CD4-positive, alpha-beta T cell treated with Interleukin-17A for 4 hours (primary cell): ENCODE results near the gene CASP9.

Experiments
- DNase-seq: peaks from one replicate; pipeline ENCODE4 v3.0.0-alpha.2; 2020; ENCODE audit warnings: mixed read lengths

CASP9 gene

DNA sequence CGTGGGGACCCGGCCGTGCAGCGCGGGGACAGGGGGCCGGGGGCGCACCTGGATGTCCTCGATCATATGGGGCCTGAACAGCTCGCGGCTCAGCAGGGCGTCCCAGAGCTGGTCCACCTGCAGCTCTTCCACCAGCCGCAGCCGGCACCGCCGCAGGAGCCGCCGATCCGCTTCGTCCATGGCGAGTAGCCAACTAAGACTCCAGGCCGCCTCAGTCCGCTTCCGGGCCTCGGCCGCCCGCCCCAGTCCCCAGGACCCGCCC lies at the start of gene CASP9:
Gene CASP9, minus strand, starts transcription at position 195 of the 262 bp plus-strand sequence. Its CDS starts 15 bp downstream, at position 180.
- DNase-seq: no peak

- no peak for DNase-seq
These were observed 49.5 kb upstream of the CASP9 start for GRCh38 chr1:15573477-15573876.

DNA sequence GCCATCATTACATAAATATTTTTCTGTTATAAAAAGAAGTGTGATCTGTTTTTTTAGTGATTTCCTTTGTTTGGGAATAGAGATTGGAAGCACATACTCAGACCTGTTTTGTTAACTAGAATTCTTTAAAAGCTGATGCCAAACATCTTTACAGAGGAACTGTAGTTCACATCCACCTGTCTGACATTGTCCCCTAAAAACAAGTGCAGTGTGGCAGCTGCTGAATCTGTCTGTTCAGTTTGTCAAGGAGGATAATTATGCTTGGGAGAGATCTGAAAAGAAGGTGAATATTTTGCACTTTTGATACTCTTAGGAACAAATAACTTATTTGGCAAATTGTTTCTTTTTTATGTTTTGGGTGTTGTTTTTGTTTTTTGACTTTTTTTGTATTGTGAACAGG lies 47.3 kb upstream of the CASP9 start:
- DNase-seq: no peak

DNA sequence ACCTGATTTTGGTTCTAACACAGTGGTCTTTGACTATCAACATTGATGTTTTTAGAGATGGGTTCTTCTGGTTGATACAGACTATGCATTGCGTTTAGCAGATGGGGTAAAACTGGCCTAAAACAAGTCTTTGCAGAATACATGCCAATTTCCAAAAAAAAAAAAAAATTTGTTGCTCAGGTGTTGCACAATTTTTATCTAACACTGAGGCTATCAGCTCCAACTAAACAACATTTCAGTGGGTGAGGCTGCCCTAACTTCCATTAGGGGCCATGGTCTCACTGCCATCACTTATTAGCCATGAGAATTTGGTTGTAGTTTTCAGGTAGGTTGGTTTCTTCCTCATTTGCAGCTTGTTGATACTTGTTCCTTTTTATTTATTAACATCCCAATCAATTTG lies 46.8 kb upstream of the CASP9 start:
- no peak for DNase-seq

GRCh38 chr1:15568387-15569073 lies 44.5 kb upstream of the CASP9 start:
- no peak for DNase-seq

DNA sequence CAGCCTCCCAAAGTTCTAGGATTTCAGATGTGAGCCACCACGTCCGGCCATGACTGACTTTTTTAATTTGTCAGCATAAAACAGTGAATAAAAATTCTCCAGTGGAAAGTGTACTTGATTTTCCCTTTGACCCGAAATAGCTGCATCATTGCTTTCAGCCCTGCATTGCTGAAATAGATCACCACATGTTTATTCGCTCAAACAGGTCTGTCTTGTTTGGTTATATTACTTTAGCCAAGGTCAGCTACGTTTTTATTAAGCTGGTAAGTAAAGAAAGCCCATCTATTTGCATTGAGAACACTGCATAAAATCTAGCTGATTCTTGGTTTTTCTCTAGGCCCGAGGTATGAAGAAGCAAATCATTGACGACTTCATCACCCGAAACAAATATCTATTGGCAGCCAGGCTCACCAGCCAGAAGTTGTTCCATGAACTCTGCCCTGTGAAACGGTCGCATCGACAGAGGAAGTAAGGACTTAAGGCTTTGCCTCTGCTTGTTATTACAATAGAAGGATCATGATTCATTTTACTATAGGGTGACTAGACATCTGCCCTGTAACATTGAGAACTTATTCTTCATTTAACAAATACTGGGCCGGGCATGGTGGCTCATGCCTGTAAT lies 35.3 kb upstream of the CASP9 start:
- no peak for DNase-seq

- DNase-seq: no peak
These were observed 34.5 kb upstream of the CASP9 start for GRCh38 chr1:15558516-15558915.

- no peak for DNase-seq
These were observed 33.6 kb upstream of the CASP9 start for GRCh38 chr1:15557594-15557993.

GRCh38 chr1:15557008-15557407 lies 33.0 kb upstream of the CASP9 start:
- no peak for DNase-seq

- no peak for DNase-seq
These were observed 26.6 kb upstream of the CASP9 start for GRCh38 chr1:15550573-15550972.

GRCh38 chr1:15546641-15547040 lies 22.6 kb upstream of the CASP9 start:
- DNase-seq: no peak

DNA sequence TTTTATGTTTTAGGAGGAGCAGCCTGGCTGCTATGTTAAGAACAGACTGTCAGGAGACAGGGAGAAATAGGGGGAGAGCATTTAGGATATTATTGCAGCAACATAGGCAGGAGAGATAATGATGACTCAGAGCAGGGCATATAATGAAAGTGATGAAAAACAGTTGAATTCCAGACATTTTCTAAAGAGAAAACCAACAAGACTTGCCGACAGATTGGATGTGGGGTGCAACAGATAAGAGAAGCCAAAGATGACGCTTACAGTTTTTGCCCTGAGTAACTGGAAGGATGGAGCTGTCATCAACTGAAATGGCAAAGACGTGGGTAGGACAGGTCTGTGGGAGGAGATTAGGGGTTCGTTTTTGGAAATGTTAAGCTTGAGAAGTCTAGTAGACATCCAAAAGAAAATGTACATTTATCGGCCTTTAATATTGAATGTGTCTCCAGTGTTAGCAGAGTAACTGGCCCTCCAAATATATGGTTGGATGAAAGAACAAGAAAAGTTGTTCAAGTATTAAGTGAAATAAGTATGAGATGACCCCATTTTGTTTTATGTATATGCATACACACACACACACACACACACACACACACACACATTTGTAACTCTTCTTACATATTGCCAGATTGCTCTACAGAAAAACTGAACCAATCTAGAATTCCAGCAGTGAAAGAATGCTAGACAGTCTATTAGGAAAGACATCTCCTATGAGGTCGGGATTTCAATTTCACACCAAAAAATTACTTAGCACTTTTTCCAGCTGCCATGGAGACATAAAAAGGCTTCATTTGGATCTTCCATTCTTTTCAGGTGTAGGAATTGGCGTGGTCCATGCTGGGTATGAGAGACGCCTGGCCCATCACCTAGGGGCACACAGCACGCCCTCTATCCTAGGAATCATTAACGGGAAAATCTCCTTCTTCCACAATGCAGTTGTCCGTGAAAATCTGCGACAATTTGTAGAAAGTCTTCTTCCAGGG lies 19.9 kb upstream of the CASP9 start:
- no peak for DNase-seq

DNA sequence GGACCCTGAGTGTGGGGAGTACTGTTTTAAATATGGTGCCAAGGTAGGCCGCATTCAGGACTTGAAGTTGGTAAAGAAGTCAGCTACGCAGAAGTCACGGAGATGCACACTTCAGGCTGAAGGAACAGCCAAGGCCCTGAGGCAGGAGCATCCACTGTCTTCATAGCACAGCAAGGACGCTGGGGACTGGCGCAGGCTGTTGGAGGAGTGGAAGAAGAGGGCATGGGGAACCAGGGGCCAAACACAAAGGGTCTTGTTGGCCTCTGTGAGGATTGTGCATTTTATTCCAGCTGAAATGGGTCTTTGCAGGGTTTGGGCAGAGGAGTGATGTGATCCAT lies 19.2 kb upstream of the CASP9 start:
- no peak for DNase-seq

DNA sequence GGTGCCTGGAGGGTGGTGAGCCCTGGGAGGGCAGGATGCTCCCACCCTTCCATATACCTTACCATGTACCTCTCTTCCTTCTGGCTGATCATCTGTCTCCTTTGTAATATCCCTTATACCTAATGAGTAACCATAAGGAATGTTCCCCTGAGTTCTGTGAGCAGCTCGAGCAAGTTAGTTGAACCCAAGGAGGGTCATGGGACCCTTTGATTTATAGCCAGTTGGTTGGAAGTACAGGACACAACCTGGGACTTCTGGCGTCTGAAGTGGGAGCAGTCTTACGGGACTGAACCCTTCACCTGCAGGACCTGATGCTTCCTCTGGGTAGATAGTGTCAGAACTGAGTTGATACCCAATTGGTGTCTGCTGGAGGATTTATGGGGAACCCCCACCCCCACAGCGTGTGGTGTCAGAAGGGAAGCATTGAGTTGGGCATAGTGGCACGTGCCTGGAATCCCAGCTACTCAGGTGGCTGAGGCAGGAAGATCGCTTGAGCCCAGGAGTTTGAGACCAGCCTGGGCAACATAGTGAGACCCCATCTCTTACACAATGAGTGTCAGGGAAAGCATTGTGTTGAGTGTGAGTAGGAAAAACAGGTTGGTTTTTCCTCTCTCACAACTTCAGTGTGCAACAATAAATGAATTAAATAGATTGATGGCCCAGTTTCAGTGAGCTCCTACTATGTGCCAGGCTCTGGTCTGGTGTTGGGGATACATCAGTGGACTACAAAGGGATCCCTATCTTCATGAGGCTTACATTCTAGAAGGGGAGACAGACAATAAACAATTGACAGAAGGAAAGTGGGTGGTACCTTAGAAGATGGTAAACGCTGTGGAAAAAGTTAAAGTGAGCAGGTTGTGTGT lies 18.6 kb upstream of the CASP9 start:
- DNase-seq: no peak

- DNase-seq: no peak
These were observed 17.3 kb upstream of the CASP9 start for GRCh38 chr1:15541231-15541792.

- DNase-seq: no peak
These were observed 16.2 kb upstream of the CASP9 start for GRCh38 chr1:15540186-15540585.

DNA sequence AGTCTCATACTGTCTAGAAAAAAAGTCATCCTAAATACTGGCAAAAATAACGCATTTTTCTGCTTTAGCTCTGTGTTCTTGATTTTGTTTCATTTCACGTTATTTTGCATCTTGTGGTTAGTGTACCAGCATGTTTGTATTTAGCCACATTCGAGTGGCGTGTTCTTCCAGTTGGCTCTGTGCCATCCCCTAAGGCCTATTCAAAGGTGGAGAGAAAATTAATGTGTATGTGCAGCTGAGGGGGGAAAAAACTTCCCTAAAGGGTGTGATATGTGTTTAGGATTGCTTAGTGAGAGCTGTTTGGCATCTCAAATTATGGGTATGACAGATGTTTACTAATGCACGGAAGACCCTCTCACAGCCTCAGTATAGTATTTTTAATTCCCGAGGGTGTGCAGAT lies 14.8 kb upstream of the CASP9 start:
- DNase-seq: no peak

- no peak for DNase-seq
These were observed 7.7 kb upstream of the CASP9 start for GRCh38 chr1:15531682-15532081.

- DNase-seq: no peak
These were observed 7.0 kb upstream of the CASP9 start for GRCh38 chr1:15531003-15531402.

- peak; percentile 97 for DNase-seq
These were observed 2.7 kb upstream of the CASP9 start, which contains the start of gene DNAJC16 for GRCh38 chr1:15526490-15527339. DNAJC16 (plus strand) TSS chr1:15526848; CDS start chr1:15529106, 2,258 bp downstream.

DNA sequence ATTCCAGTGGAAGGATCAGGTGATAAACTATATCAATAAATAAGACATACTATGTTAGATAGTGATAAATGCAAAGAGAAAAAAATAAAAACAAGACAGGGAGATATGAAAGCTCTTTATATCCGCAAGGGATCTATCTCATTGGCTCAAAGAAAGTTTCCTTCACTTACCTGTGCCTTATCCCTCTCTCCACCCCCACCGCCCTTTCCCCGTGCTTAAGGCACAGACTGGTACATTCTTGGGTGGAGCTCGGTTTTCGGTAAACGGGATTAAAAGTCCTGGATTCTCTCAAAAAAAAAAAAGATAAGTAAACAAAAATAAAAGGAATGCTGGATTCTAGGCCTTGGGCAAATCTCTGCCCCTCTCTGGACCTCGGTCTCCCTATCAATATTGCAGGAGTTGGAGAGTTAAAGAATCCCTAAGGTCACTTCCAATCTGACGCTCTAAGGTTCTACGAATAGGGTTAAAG lies 2.0 kb upstream of the CASP9 start:
- DNase-seq: peak; percentile 15
